NB4 (cell line): ENCODE results near the gene SMYD3.

Source experiments
- DNase-seq: peaks from one replicate; pipeline ENCODE4 v3.0.0; 2010; ENCODE audit warnings: low read depth
- H3K4me3 ChIP-seq: one replicate; pipeline ENCODE4 v1.5.1; 2011; ENCODE audit warnings: mild to moderate bottlenecking, low read depth, low read length, moderate library complexity
- CTCF ChIP-seq: IDR thresholded peaks from one replicate; pipeline ENCODE4 v1.5.1; 2012; ENCODE audit warnings: low read depth, low read length
- MAX ChIP-seq: IDR thresholded peaks from 2 replicates; pipeline ENCODE4 v1.6.1; 2011; ENCODE audit warnings: low read depth, low read length
- MYC ChIP-seq: IDR thresholded peaks from 2 replicates; pipeline ENCODE4 v1.6.1; 2011; ENCODE audit warnings: low read depth, low read length
- POLR2A ChIP-seq: IDR thresholded peaks from 2 replicates; pipeline ENCODE4 v1.6.1; 2011; ENCODE audit warnings: mild to moderate bottlenecking; ENCODE audit not compliant: insufficient read length; ENCODE audit errors: extremely low read depth

SMYD3 gene

GRCh38 chr1:246482805-246483568 lies 24.1 kb downstream of the SMYD3 start:
- no peak for TF ChIP-seq MYC
- no peak for TF ChIP-seq MAX
- no peak for TF ChIP-seq CTCF
- TF ChIP-seq POLR2A: no peak
- DNase-seq: no peak
- H3K4me3 ChIP-seq: no peak overlapping the region

- H3K4me3 ChIP-seq: no peak overlapping the region
- TF ChIP-seq MAX (no peak), MYC (no peak), POLR2A (no peak), CTCF (no peak)
- no peak for DNase-seq
Measured at GRCh38 chr1:246479061-246479460, 28.0 kb downstream of the SMYD3 start.

GRCh38 chr1:246477634-246478033 lies 29.4 kb downstream of the SMYD3 start:
- no peak for DNase-seq
- no peak for TF ChIP-seq CTCF
- TF ChIP-seq MAX: no peak
- TF ChIP-seq MYC: no peak
- no peak for TF ChIP-seq POLR2A
- H3K4me3 ChIP-seq: no peak overlapping the region

GRCh38 chr1:246476771-246477170 lies 30.3 kb downstream of the SMYD3 start:
- H3K4me3 ChIP-seq: no peak overlapping the region
- TF ChIP-seq MYC (no peak), CTCF (no peak), MAX (no peak), POLR2A (no peak)
- no peak for DNase-seq

GRCh38 chr1:246471688-246472087 lies 35.4 kb downstream of the SMYD3 start:
- DNase-seq: no peak
- no peak for TF ChIP-seq MYC

GRCh38 chr1:246470585-246470984 lies 36.5 kb downstream of the SMYD3 start:
- no peak overlapping the region for H3K4me3 ChIP-seq
- no peak for DNase-seq
- TF ChIP-seq CTCF (no peak), MAX (no peak), MYC (no peak), POLR2A (no peak)

More at GRCh38 chr1:246471688-246472087, 35.4 kb downstream of the SMYD3 start:
- H3K4me3 ChIP-seq: no peak overlapping the region
